ENCODE measurements around the gene SPOCK2.

- TF ChIP-seq CTCF (IDR thresholded peaks at IDR 0.05) (no peak), EZH2 (IDR thresholded peaks at IDR 0.05; ENCODE audit: borderline replicate concordance, insufficient read depth, low read depth, low read length, poor library complexity, severe bottlenecking) (no peak)
Measured at GRCh38 chr10:72011976-72012512, 76.3 kb downstream of the SPOCK2 start.

Measured in B cell (primary cell).